Endodermal cell (in vitro differentiated cells): ENCODE measurements around the gene RBM3. TPM values are rescaled to one million over a fixed set of nuclear protein-coding genes. Genes with fewer than 3 reads are reported as not detected.
"Not testable (repeated sequence)": the region's sequence is repeated elsewhere in the genome, so short reads cannot be mapped to it uniquely, and the experiment has no call there.

ENCODE experiments used
- DNase-seq: peaks from one replicate; pipeline ENCODE4 v3.0.0-alpha.2; 2017
- H3K27ac ChIP-seq: 2 replicates; pipeline ENCODE4 v1.5.1; 2013; ENCODE audit warnings: mild to moderate bottlenecking, low read depth, low read length, moderate library complexity
- H3K27me3 ChIP-seq: 2 replicates; pipeline ENCODE4 v1.6.1; 2013; ENCODE audit warnings: mild to moderate bottlenecking, low read length, moderate library complexity; ENCODE audit not compliant: insufficient read depth, control insufficient read depth, poor library complexity, severe bottlenecking
- H3K36me3 ChIP-seq: 2 replicates; pipeline ENCODE4 v1.7.0; 2013; ENCODE audit warnings: mild to moderate bottlenecking, low read length, moderate library complexity; ENCODE audit not compliant: control insufficient read depth, insufficient read depth
- H3K4me1 ChIP-seq: one replicate; pipeline ENCODE4 v1.7.0; 2013; ENCODE audit warnings: low read length; ENCODE audit not compliant: control insufficient read depth, insufficient read depth
- H3K4me3 ChIP-seq: 2 replicates; pipeline ENCODE4 v1.5.1; 2013; ENCODE audit warnings: mild to moderate bottlenecking, low read length, moderate library complexity
- H3K9ac ChIP-seq: 2 replicates; pipeline ENCODE4 v1.6.1; 2013; ENCODE audit warnings: mild to moderate bottlenecking, low read length, moderate library complexity; ENCODE audit not compliant: poor library complexity, severe bottlenecking; ENCODE audit errors: extremely low read depth
- H3K9me3 ChIP-seq: 2 replicates; pipeline ENCODE4 v1.6.1; 2013; ENCODE audit warnings: mild to moderate bottlenecking, low read length, moderate library complexity; ENCODE audit not compliant: control insufficient read depth
- H3K27ac Mint-ChIP-seq: 2 replicates; pipeline ENCODE4 v1.8.0; 2020; ENCODE audit warnings: mixed read lengths
- H3K27me3 Mint-ChIP-seq: 2 replicates; pipeline ENCODE4 v1.8.0; 2021; ENCODE audit warnings: mild to moderate bottlenecking, mixed read lengths; ENCODE audit not compliant: insufficient read depth
- H3K36me3 Mint-ChIP-seq: 2 replicates; pipeline ENCODE4 v1.8.0; 2020; ENCODE audit warnings: low read depth, mixed read lengths
- H3K4me1 Mint-ChIP-seq: 2 replicates; pipeline ENCODE4 v1.8.0; 2020; ENCODE audit warnings: mixed read lengths
- H3K4me3 Mint-ChIP-seq: 2 replicates; pipeline ENCODE4 v1.8.0; 2020; ENCODE audit warnings: mild to moderate bottlenecking, moderate library complexity, mixed read lengths
- H3K9me3 Mint-ChIP-seq: 2 replicates; pipeline ENCODE4 v1.8.0; 2020; ENCODE audit warnings: mild to moderate bottlenecking, mixed read lengths
- WGBS, 2 experiments: methylation state at CpG; one replicate each; pipeline versions ENCODE4 v1.1.5 to v1.1.7; 2013; ENCODE audit warnings: missing lambda C conversion rate in 2 of 2, mixed read lengths in 1 of 2; ENCODE audit not compliant: insufficient coverage in 1 of 2, insufficient read length in 1 of 2; 5-methylcytosine and 5-hydroxymethylcytosine counted together
- long read RNA-seq, 4 experiments: library from polyadenylated mRNA in 2 of 4; library from RNA in 1 of 4; library from capped mRNA in 1 of 4; stranded (forward) in 3 of 4; unstranded in 1 of 4; transcript quantifications; one replicate each; pipeline ENCODE4 v2.0.0, GENCODE V29; 2020 to 2021; ENCODE audit warnings: inconsistent platforms in 1 of 4
- polyA plus RNA-seq, 2 experiments: library from polyadenylated mRNA; stranded (reverse); fragments of 50-300 nt; gene quantifications; one replicate each; pipeline ENCODE4 v1.2.3, GENCODE V29; 2013
- total RNA-seq, 2 donors: library from RNA; stranded (reverse); fragmentation: NEBNext Ultra II Directional in 1 of 2; extraction: Animal tissue kit (Norgen Biotek cat#: 25700) in 1 of 2; gene quantifications; 2 replicates in 1 of 2; 3 replicates in 1 of 2; pipeline ENCODE4 v1.2.1, GENCODE V29; 2021
- TF ChIP-seq, protein P1 (sequence below): fragments of 200-600 bp; sonication (generic); conservative IDR thresholded peaks from 2 replicates; pipeline ENCODE4 v1.5.0; 2021; ENCODE audit warnings: antibody characterized with exemption, mild to moderate bottlenecking

The RBM3 gene
- 100 to 1,000 TPM; 183 to 189 TPM for total RNA-seq
- 217 TPM for polyA plus RNA-seq (2013, experiment 1 of 2)
- 195 TPM for polyA plus RNA-seq (2013, experiment 2 of 2)
- long read RNA-seq, experiment 1, transcript RBM3-203 (7 exons, 2,162 nt) = major isoform, 32 of 87 reads
- long read RNA-seq, experiment 1, transcript RBM3-202 (6 exons, 1,130 nt) = minor isoform, 12 of 87 reads
- long read RNA-seq, experiment 1, partial matches to known transcripts = 37 of 87 reads
- long read RNA-seq, experiment 1, other reads (novel, unspliced or antisense) = 4 of 87 reads
- long read RNA-seq, experiment 2, transcript RBM3-203 (7 exons, 2,162 nt) = major isoform, 176 of 199 reads
- long read RNA-seq, experiment 2, partial matches to known transcripts = 11 of 199 reads
- long read RNA-seq, experiment 2, other reads (novel, unspliced or antisense) = 9 of 199 reads
- long read RNA-seq, experiment 3, transcript RBM3-204 (8 exons, 1,375 nt) = minor isoform, 13 of 570 reads
- long read RNA-seq, experiment 3, transcript RBM3-203 (7 exons, 2,162 nt) = major isoform, 516 of 570 reads
- long read RNA-seq, experiment 3, partial matches to known transcripts = 13 of 570 reads
- long read RNA-seq, experiment 3, other reads (novel, unspliced or antisense) = 22 of 570 reads
- long read RNA-seq, experiment 4, transcript RBM3-203 (7 exons, 2,162 nt) = major isoform, 103 of 135 reads
- long read RNA-seq, experiment 4, partial matches to known transcripts = 26 of 135 reads
- long read RNA-seq, experiment 4, other reads (novel, unspliced or antisense) = 5 of 135 reads

DNA sequence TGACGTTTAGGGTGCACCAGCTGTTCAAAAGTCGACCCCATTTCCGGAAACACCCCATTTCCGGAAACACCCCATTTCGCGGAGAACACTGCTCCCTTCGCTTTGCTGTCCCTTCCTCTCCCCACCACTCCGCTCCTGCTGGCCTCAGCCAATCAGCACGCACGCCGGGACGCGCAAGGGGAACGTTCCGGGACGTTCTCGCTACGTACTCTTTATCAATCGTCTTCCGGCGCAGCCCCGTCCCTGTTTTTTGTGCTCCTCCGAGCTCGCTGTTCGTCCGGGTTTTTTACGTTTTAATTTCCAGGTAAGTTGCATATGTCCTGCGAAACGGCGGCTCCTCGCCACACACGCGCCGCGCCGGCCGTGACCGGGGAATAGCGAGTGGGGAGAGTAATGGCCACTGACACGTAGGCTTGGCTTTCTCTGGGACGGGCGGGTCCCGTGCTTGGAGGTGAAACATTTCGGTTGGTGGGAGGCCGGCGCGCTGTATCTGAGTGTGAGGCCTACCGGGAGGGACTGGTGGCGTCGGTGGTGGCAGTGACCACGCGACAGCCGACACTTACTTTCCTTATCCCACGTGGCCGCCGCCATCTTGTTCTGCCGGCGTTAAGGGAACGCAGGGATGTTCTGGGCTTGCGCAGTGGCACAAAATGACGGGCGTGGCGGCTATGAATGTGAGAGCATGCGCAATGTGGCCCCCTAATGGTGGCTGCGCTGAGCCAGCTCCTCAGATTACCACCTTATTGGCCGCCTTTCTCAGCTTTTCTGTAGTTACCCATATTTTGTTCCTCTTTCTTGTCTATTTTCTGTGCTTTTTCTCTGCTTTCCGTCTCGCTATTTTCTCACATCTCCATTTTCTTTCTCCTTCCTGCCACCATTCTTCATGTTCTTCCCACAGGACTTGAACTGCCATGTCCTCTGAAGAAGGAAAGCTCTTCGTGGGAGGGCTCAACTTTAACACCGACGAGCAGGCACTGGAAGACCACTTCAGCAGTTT, at the start of gene RBM3:
Gene RBM3, plus strand, starts transcription at position 215 of the 997 bp plus-strand sequence. Its CDS starts 697 bp downstream, at position 912.
- peaks cover 41% of the 10 kb centered on the region for H3K36me3 Mint-ChIP-seq
- Histone ChIP-seq H3K36me3 (peaks cover 43% of the 10 kb centered on the region), H3K9me3 (no peaks in the 10 kb centered on the region), H3K4me3 (peak within 1 kb of the TSS; percentile 90), H3K27me3 (no peaks in the 10 kb centered on the region), H3K4me1 (peaks cover 6% of the 10 kb centered on the region), H3K9ac (peak within 1 kb of the TSS; percentile 94), H3K27ac (peak within 1 kb of the TSS; percentile 97)
- peaks cover 11% of the 10 kb centered on the region for H3K4me1 Mint-ChIP-seq
- TF ChIP-seq, protein P1, sequence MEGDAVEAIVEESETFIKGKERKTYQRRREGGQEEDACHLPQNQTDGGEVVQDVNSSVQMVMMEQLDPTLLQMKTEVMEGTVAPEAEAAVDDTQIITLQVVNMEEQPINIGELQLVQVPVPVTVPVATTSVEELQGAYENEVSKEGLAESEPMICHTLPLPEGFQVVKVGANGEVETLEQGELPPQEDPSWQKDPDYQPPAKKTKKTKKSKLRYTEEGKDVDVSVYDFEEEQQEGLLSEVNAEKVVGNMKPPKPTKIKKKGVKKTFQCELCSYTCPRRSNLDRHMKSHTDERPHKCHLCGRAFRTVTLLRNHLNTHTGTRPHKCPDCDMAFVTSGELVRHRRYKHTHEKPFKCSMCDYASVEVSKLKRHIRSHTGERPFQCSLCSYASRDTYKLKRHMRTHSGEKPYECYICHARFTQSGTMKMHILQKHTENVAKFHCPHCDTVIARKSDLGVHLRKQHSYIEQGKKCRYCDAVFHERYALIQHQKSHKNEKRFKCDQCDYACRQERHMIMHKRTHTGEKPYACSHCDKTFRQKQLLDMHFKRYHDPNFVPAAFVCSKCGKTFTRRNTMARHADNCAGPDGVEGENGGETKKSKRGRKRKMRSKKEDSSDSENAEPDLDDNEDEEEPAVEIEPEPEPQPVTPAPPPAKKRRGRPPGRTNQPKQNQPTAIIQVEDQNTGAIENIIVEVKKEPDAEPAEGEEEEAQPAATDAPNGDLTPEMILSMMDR = peak; percentile 62
- peaks cover 73% of the 10 kb centered on the region for H3K9me3 Mint-ChIP-seq
- peak within 1 kb of the TSS; percentile 99 for H3K27ac Mint-ChIP-seq
- 0% methylated on average over 13 to 70 of the region's 71 CpGs for WGBS, 2 experiments
- H3K27me3 Mint-ChIP-seq = no peaks in the 10 kb centered on the region
- DNase-seq = peak; percentile 94
- H3K4me3 Mint-ChIP-seq = peak within 1 kb of the TSS; percentile 95

DNA sequence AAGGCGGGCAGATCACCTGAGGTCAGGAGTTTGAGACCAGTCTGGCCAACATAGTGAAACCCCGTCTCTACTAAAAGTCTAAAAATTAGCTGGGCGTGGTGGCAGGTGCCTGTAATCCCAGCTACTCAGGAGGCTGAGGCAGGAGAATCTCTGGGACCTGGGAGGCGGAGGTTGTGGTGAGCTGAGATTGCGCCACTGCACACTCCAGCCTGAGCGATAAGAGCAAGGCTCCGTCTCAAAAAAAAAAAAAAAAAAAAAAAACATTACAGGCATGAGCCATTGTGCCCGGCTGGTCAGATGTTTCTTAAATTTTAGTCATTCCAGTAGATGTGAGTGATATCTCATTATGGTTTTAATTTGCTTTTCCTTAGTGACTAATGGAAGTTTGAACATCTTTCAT, 48.4 kb upstream of the RBM3 start:
- H3K9me3 Mint-ChIP-seq = peaks cover 53% of the 10 kb centered on the region

DNA sequence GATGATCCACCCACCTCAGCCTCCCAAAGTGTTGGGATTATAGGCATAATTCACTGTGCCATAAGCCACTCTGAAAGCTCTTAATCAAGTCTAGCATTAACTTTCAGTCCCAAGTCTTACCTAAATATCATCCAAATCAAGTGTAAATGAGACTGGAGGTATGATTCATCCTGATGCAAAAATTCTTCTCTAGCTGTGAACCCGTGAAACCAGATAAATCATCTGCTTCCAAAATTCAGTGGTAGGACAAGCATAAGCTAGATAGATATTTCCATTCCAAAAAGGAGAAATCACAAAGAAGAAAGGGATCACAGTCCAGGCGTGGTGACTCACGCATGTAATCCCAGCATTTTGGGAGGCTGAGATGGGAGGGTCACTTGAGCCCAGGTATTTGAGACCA, 43.5 kb upstream of the RBM3 start:
- TF ChIP-seq, protein P1 = no peak
- Mint-ChIP-seq H3K4me3 (no peak overlapping the region), H3K36me3 (peaks cover 28% of the 10 kb centered on the region), H3K9me3 (peaks cover 66% of the 10 kb centered on the region), H3K4me1 (no peaks in the 10 kb centered on the region), H3K27me3 (no peaks in the 10 kb centered on the region), H3K27ac (no peak overlapping the region)
- Histone ChIP-seq H3K4me1 (no peaks in the 10 kb centered on the region), H3K9me3 (no peaks in the 10 kb centered on the region), H3K27ac (no peak overlapping the region), H3K36me3 (peaks cover 22% of the 10 kb centered on the region), H3K27me3 (no peaks in the 10 kb centered on the region), H3K9ac (no peak overlapping the region), H3K4me3 (no peak overlapping the region)
- WGBS, 2 experiments = 96% methylated on average over 3 of the region's 3 CpGs; no CpG with 5 or more reads in 1 of the 2 experiments
- no peak for DNase-seq

More for the DNA sequence above, 48.4 kb upstream of the RBM3 start:
- not testable (repeated sequence) for H3K27me3 Mint-ChIP-seq, H3K4me1 Mint-ChIP-seq, DNase-seq, H3K9me3 ChIP-seq, H3K9ac ChIP-seq, H3K27me3 ChIP-seq, H3K4me3 Mint-ChIP-seq, H3K27ac Mint-ChIP-seq, H3K4me3 ChIP-seq, H3K4me1 ChIP-seq, H3K27ac ChIP-seq
- WGBS, 2 experiments = 98 to 100% methylated on average over 1 to 5 of the region's 8 CpGs
- H3K36me3 ChIP-seq = peaks cover 40% of the 10 kb centered on the region
- H3K36me3 Mint-ChIP-seq = peaks cover 37% of the 10 kb centered on the region
